SK-N-SH (cell line): Measurements from ENCODE around the gene CLEC16A. TPM values are rescaled to one million over a fixed set of nuclear protein-coding genes. Genes with fewer than 3 reads are reported as not detected.

Experiments used
- CTCF ChIA-PET: fragments of 300-600, 350-600 bp; formaldehyde crosslinking; extraction: SDS; loops from one replicate; lab custom pipeline; 2021; lab: Yijun Ruan, JAX
- POLR2A ChIA-PET: fragments of 350-600 bp; sonication (Branson Sonifier 250); formaldehyde crosslinking; extraction: SDS; loops from one replicate; lab custom pipeline; 2020; ENCODE audit warnings: antibody characterized with exemption, inconsistent platforms; lab: Yijun Ruan, JAX
- DNase-seq: peaks from one replicate; pipeline ENCODE4 v3.0.0; 2012
- H2AFZ ChIP-seq: fragments of 200-600 bp; sonication (generic); 2 replicates; pipeline ENCODE4 v1.8.1; 2016; ENCODE audit warnings: antibody characterized with exemption, mild to moderate bottlenecking, low read depth
- H3F3A ChIP-seq: fragments of 200-600 bp; sonication (generic); replicated peaks from 2 replicates; pipeline ENCODE3; 2016; ENCODE audit warnings: antibody characterized with exemption, mild to moderate bottlenecking; ENCODE audit not compliant: insufficient read depth
- H3K27ac ChIP-seq, 2 experiments: fragments of 200-500 bp in 1 of 2; fragments of 200-600 bp in 1 of 2; sonication (Bioruptor generic) in 1 of 2; sonication (generic), shearing (Covaris generic) in 1 of 2; 2 replicates each; pipeline versions ENCODE4 v1.5.1 to v1.6.1; 2014 to 2016; ENCODE audit warnings: low read depth in 2 of 2, inconsistent platforms in 1 of 2, low read length in 1 of 2, mild to moderate bottlenecking in 1 of 2, mixed read lengths in 1 of 2
- H3K27me3 ChIP-seq: fragments of 200-600 bp; sonication (generic), shearing (Covaris generic); 2 replicates; pipeline ENCODE4 v1.6.1; 2016; ENCODE audit warnings: mixed run types; ENCODE audit not compliant: insufficient read depth
- H3K36me3 ChIP-seq, 2 experiments: fragments of 200-500 bp in 1 of 2; fragments of 200-600 bp in 1 of 2; sonication (Bioruptor generic) in 1 of 2; sonication (generic) in 1 of 2; replicated peaks in 1 of 2; 2 replicates each; pipeline versions ENCODE3 to v1.5.1; 2014 to 2016; ENCODE audit warnings: low read length in 1 of 2, mild to moderate bottlenecking in 1 of 2; ENCODE audit not compliant: insufficient read depth in 2 of 2, control insufficient read depth in 1 of 2
- H3K4me1 ChIP-seq, 2 experiments: fragments of 200-500 bp in 1 of 2; fragments of 200-600 bp in 1 of 2; sonication (Bioruptor generic) in 1 of 2; sonication (generic), shearing (Covaris generic) in 1 of 2; 2 replicates each; pipeline versions ENCODE4 v1.5.1 to v1.6.1; 2014 to 2016; ENCODE audit warnings: low read depth in 1 of 2, low read length in 1 of 2, mixed run types in 1 of 2; ENCODE audit not compliant: insufficient read depth in 2 of 2, control insufficient read depth in 1 of 2
- H3K4me2 ChIP-seq: fragments of 200-600 bp; sonication (generic), shearing (Covaris generic); 2 replicates; pipeline ENCODE4 v1.6.1; 2017; ENCODE audit warnings: mixed run types
- H3K4me3 ChIP-seq, 2 experiments: fragments of 200-500 bp in 1 of 2; fragments of 200-600 bp in 1 of 2; sonication (Bioruptor generic) in 1 of 2; sonication (generic), shearing (Covaris generic) in 1 of 2; 2 replicates each; pipeline versions ENCODE4 v1.5.1 to v1.8.1; 2014 to 2016; ENCODE audit warnings: low read depth in 2 of 2, inconsistent platforms in 1 of 2, low read length in 1 of 2, mild to moderate bottlenecking in 1 of 2, mixed read lengths in 1 of 2, moderate library complexity in 1 of 2
- H3K79me2 ChIP-seq: fragments of 200-600 bp; sonication (generic); 2 replicates; pipeline ENCODE4 v1.8.1; 2017; ENCODE audit warnings: mild to moderate bottlenecking; ENCODE audit not compliant: insufficient read depth
- H3K9ac ChIP-seq: fragments of 200-600 bp; sonication (generic); 2 replicates; pipeline ENCODE4 v1.6.1; 2017; ENCODE audit warnings: mixed run types
- H3K9me2 ChIP-seq: fragments of 200-600 bp; sonication (generic); 2 replicates; pipeline ENCODE4 v1.6.1; 2017; ENCODE audit warnings: mixed run types
- H3K9me3 ChIP-seq: fragments of 200-600 bp; sonication (generic); 2 replicates; pipeline ENCODE4 v1.6.1; 2017; ENCODE audit warnings: mixed run types, mild to moderate bottlenecking, moderate library complexity
- H4K20me1 ChIP-seq: fragments of 200-600 bp; sonication (generic); 2 replicates; pipeline ENCODE4 v1.6.1; 2017; ENCODE audit warnings: mild to moderate bottlenecking, mixed run types; ENCODE audit not compliant: insufficient read depth
- CHD2 ChIP-seq: fragments of 150-350 bp; IDR thresholded peaks from 2 replicates; pipeline ENCODE4 v1.6.1; 2018; ENCODE audit warnings: low read length; ENCODE audit not compliant: partially characterized antibody
- CTCF ChIP-seq: fragments of 200-600 bp; sonication (generic); IDR thresholded peaks from 2 replicates; pipeline ENCODE4 v1.6.1; 2017; ENCODE audit warnings: antibody characterized with exemption, mild to moderate bottlenecking, moderate library complexity
- ELF1 ChIP-seq: IDR thresholded peaks from 2 replicates; pipeline ENCODE4 v1.4.0; 2012
- FOSL2 ChIP-seq: IDR thresholded peaks from 2 replicates; pipeline ENCODE4 v1.4.0; 2012; ENCODE audit warnings: low read depth, mild to moderate bottlenecking, moderate library complexity, borderline replicate concordance
- GABPA ChIP-seq: IDR thresholded peaks from 2 replicates; pipeline ENCODE4 v1.4.0; 2012; ENCODE audit warnings: low read depth, mild to moderate bottlenecking
- MEF2A ChIP-seq: IDR thresholded peaks from 2 replicates; pipeline ENCODE4 v1.4.0; 2012; ENCODE audit warnings: low read depth, borderline replicate concordance
- NFIC ChIP-seq: IDR thresholded peaks from 2 replicates; pipeline ENCODE4 v1.4.0; 2012; ENCODE audit warnings: borderline replicate concordance
- NRF1 ChIP-seq: IDR thresholded peaks from 2 replicates; pipeline ENCODE4 v1.6.1; 2012; ENCODE audit warnings: low read depth, mild to moderate bottlenecking, low read length
- PBX3 ChIP-seq: IDR thresholded peaks from 2 replicates; pipeline ENCODE4; 2012
- POLR2AphosphoS5 ChIP-seq: IDR thresholded peaks from 2 replicates; pipeline ENCODE4 v1.6.1; 2012; ENCODE audit warnings: low read depth, low read length
- RAD21 ChIP-seq: IDR thresholded peaks from 2 replicates; pipeline ENCODE4 v1.6.1; 2012; ENCODE audit warnings: mild to moderate bottlenecking, low read length
- RCOR1 ChIP-seq: fragments of 150-350 bp; IDR thresholded peaks from 2 replicates; pipeline ENCODE4 v1.6.1; 2017; ENCODE audit warnings: antibody characterized with exemption, low read length
- REST ChIP-seq: IDR thresholded peaks from 2 replicates; pipeline ENCODE4 v1.6.1; 2012; ENCODE audit warnings: mild to moderate bottlenecking, low read depth, low read length, moderate library complexity
- RXRA ChIP-seq: IDR thresholded peaks from 2 replicates; pipeline ENCODE4 v1.4.0; 2012; ENCODE audit warnings: low read depth, mild to moderate bottlenecking, borderline replicate concordance
- TAF1 ChIP-seq: IDR thresholded peaks from 2 replicates; pipeline ENCODE4 v1.6.1; 2012; ENCODE audit warnings: low read depth, mild to moderate bottlenecking, low read length, moderate library complexity, borderline replicate concordance
- TCF12 ChIP-seq: IDR thresholded peaks from 2 replicates; pipeline ENCODE4 v1.4.0; 2012
- USF1 ChIP-seq: IDR thresholded peaks from 2 replicates; pipeline ENCODE4 v1.4.0; 2012; ENCODE audit warnings: low read depth, borderline replicate concordance
- USF2 ChIP-seq: fragments of 150-350 bp; IDR thresholded peaks from 2 replicates; pipeline ENCODE4 v1.6.1; 2017; ENCODE audit warnings: antibody characterized with exemption, low read length, low read depth, borderline replicate concordance
- YY1 ChIP-seq: IDR thresholded peaks from 2 replicates; pipeline ENCODE4 v1.4.0; 2012; ENCODE audit warnings: low read depth, mild to moderate bottlenecking
- ZBTB33 ChIP-seq: IDR thresholded peaks from 2 replicates; pipeline ENCODE4 v1.4.0; 2012; ENCODE audit warnings: low read depth, borderline replicate concordance
- WGBS: methylation state at CpG from one replicate; pipeline ENCODE4 v1.1.6; 2017; ENCODE audit warnings: low lambda C conversion rate; 5-methylcytosine and 5-hydroxymethylcytosine counted together
- polyA plus RNA-seq, 3 experiments: library from polyadenylated mRNA; depleted of rRNA; stranded (reverse); fragments of >200 nt; gene quantifications; 2 replicates each; pipeline ENCODE4 v1.2.3, GENCODE V29; 2012

The CLEC16A gene
- polyA plus RNA-seq, 1 of the 3 experiments (the other 2 are of a cell fraction): 13.7 TPM

GRCh38 chr16:10918294-10919002, 25.9 kb upstream of the CLEC16A start (continued):
- TF ChIP-seq NFIC (no peak), FOSL2 (no peak), USF1 (no peak), MEF2A (no peak), PBX3 (peak; percentile 21; the same call in 1 of the 2 replicates), RCOR1 (0 out of 2 replicates have a peak, but pooled peaks have one; percentile 37), YY1 (no peak), TAF1 (no peak), TCF12 (no peak), RAD21 (peak; percentile 95)
- TF ChIP-seq, all 33 proteins: peak for 8

DNA sequence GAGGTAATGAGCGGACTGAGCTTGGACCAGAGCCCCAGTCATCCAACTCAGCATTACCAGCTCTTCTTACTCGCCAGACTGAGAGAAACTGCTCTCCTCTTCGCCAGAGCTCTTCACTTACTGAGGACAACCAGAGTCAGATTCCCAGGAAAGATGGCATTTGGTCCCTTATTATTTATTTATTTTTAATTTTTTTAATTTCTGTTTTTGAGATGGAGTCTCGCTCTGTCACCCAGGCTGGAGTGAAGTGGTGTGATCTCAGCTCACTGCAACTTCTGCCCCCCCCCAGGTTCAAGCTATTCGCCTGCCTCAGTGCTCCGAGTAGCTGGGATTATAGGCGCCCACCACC, 25.4 kb upstream of the CLEC16A start:
- DNase-seq: no peak
- Histone ChIP-seq H4K20me1 (no peaks in the 10 kb centered on the region), H2AFZ (no peak overlapping the region), H3K27me3 (no peaks in the 10 kb centered on the region), H3K36me3 (no peaks in the 10 kb centered on the region), H3K9me2 (no peaks in the 10 kb centered on the region), H3K4me1 (peaks cover 0 to 13% of the 10 kb centered on the region in 2 experiments; a peak in 1 of 4 replicates), H3K9ac (no peak overlapping the region), H3K27ac (no peak overlapping the region), H3K4me3 (peak overlapping the region in 1 of 2 experiments; percentile 51; a peak in 1 of 4 replicates), H3K4me2 (no peak overlapping the region), H3K9me3 (no peaks in the 10 kb centered on the region), H3K79me2 (no peaks in the 10 kb centered on the region), H3F3A (peaks cover 5% of the 10 kb centered on the region)
- ChIA-PET POLR2A (interaction anchor here (1.0 to 1.1 kb wide), 2 partner anchors 101 to 175 kb away, joined by 3 to 8 read pairs; partner anchors contain the start of gene NUBP1), CTCF (interaction anchor here (0.6 to 3.5 kb wide), 49 partner anchors 8 to 658 kb away, joined by 3 to 38 read pairs (median 5); partner anchors contain the start of genes DEXI, EMP2 and NUBP1)
- WGBS: 52% methylated on average over 7 of the region's 7 CpGs
- TF ChIP-seq RAD21 (no peak), NFIC (no peak), FOSL2 (no peak), TAF1 (no peak), USF2 (no peak), MEF2A (no peak), CHD2 (no peak), ELF1 (no peak), POLR2AphosphoS5 (no peak), YY1 (no peak), NRF1 (no peak), RXRA (no peak), REST (no peak), GABPA (no peak), ZBTB33 (no peak), CTCF (no peak)
